Osteoblast (primary cell): ENCODE measurements around the gene SREBF2. TPM values are rescaled to one million over a fixed set of nuclear protein-coding genes. Genes with fewer than 3 reads are reported as not detected.

Experiments used
- DNase-seq: peaks from one replicate; pipeline ENCODE4 v3.0.0; 2011; ENCODE audit warnings: low spot score, mixed read lengths; ENCODE audit not compliant: insufficient read length; ENCODE audit errors: missing footprints
- H2AFZ ChIP-seq: 2 replicates; pipeline ENCODE4 v1.6.0; 2011; ENCODE audit warnings: mild to moderate bottlenecking, low read length
- H3K27ac ChIP-seq: 2 replicates; pipeline ENCODE4 v1.5.1; 2011; ENCODE audit warnings: mild to moderate bottlenecking, low read depth, low read length, moderate library complexity
- H3K27me3 ChIP-seq: 2 replicates; pipeline ENCODE4 v1.6.0; 2012; ENCODE audit warnings: mild to moderate bottlenecking, control low read depth, inconsistent platforms, low read length, moderate library complexity; ENCODE audit not compliant: insufficient read depth
- H3K36me3 ChIP-seq: 2 replicates; pipeline ENCODE4 v1.5.1; 2011; ENCODE audit warnings: mild to moderate bottlenecking, low read length, control low read depth, moderate library complexity; ENCODE audit not compliant: insufficient read depth
- H3K4me1 ChIP-seq: 2 replicates; pipeline ENCODE4 v1.5.1; 2011; ENCODE audit warnings: mild to moderate bottlenecking, low read length, control low read depth, moderate library complexity; ENCODE audit not compliant: insufficient read depth
- H3K4me2 ChIP-seq: 2 replicates; pipeline ENCODE4 v1.6.0; 2011; ENCODE audit warnings: mild to moderate bottlenecking, low read length; ENCODE audit not compliant: insufficient read depth
- H3K4me3 ChIP-seq: fragments of 200-600 bp; sonication (generic); 3 replicates; pipeline ENCODE4 v1.5.1; 2012; ENCODE audit warnings: mild to moderate bottlenecking, low read length, inconsistent platforms; ENCODE audit not compliant: insufficient read depth
- H3K79me2 ChIP-seq: 2 replicates; pipeline ENCODE4 v1.6.0; 2012; ENCODE audit warnings: mild to moderate bottlenecking, low read length, control low read depth, inconsistent platforms; ENCODE audit not compliant: insufficient read depth
- H3K9me3 ChIP-seq: 2 replicates; pipeline ENCODE4 v1.5.1; 2011; ENCODE audit warnings: low read depth, low read length, control low read depth
- H4K20me1 ChIP-seq: 2 replicates; pipeline ENCODE4 v1.6.0; 2012; ENCODE audit warnings: mild to moderate bottlenecking, low read length, control low read depth; ENCODE audit not compliant: insufficient read depth
- total RNA-seq: library from RNA; depleted of rRNA; stranded (reverse); fragments of >200 nt; gene quantifications from 2 replicates; pipeline ENCODE4 v1.2.3, GENCODE V29; 2012
- TF ChIP-seq, protein P1 (sequence below): IDR thresholded peaks from 2 replicates; pipeline ENCODE4 v1.5.1; 2011; ENCODE audit warnings: mild to moderate bottlenecking, low read depth, low read length, moderate library complexity; ENCODE audit errors: extremely low read depth

Gene SREBF2
- total RNA-seq, 1 donor = 80.3 TPM

GRCh38 chr22:41922328-41922727 is 89.4 kb downstream of the SREBF2 start:
- TF ChIP-seq, protein P1, sequence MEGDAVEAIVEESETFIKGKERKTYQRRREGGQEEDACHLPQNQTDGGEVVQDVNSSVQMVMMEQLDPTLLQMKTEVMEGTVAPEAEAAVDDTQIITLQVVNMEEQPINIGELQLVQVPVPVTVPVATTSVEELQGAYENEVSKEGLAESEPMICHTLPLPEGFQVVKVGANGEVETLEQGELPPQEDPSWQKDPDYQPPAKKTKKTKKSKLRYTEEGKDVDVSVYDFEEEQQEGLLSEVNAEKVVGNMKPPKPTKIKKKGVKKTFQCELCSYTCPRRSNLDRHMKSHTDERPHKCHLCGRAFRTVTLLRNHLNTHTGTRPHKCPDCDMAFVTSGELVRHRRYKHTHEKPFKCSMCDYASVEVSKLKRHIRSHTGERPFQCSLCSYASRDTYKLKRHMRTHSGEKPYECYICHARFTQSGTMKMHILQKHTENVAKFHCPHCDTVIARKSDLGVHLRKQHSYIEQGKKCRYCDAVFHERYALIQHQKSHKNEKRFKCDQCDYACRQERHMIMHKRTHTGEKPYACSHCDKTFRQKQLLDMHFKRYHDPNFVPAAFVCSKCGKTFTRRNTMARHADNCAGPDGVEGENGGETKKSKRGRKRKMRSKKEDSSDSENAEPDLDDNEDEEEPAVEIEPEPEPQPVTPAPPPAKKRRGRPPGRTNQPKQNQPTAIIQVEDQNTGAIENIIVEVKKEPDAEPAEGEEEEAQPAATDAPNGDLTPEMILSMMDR = no peak
- no peak overlapping the region for H2AFZ ChIP-seq
- H3K79me2 ChIP-seq = no peaks in the 10 kb centered on the region
- no peaks in the 10 kb centered on the region for H3K36me3 ChIP-seq
- H3K4me2 ChIP-seq = no peak overlapping the region
- no peak overlapping the region for H3K27ac ChIP-seq
- H3K4me3 ChIP-seq = no peak overlapping the region
- peaks cover 10% of the 10 kb centered on the region for H3K4me1 ChIP-seq
- peaks cover 13% of the 10 kb centered on the region for H3K27me3 ChIP-seq
- peak; percentile 58 for DNase-seq
- no peaks in the 10 kb centered on the region for H3K9me3 ChIP-seq
- H4K20me1 ChIP-seq = no peaks in the 10 kb centered on the region

DNA sequence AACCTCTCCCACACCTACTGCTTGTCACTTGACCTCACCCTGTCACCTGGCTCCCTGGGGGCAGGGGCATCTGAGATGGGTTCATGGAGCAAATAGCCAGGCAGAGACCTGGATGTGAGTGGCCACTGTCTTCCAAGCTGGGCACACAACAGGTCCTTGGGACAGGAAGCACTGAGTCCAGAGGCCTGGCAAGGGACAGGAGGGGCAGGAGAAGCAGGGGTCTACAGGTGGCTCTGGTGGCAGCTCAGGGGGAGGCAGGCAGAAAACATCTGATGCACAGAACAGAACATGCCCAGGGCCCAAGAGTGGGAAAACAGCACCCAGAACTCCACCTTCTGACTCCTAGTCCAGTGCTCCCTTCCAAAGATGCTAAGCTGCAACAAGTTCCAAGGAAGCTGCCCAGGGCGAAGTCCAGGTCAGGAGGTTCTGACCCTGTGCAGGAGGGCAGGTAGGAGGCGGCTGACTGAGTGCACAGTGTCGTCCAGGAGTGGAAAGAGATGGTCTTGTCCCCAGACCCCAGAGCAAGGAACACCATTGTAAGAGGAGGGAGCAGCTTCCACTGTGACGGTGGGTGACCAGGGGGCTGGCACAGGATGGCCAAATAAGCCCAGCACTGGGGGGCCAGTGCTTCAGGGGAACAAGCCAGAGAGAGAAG is 90.2 kb downstream of the SREBF2 start:
- Histone ChIP-seq H2AFZ (no peak overlapping the region), H3K27me3 (peaks cover 12% of the 10 kb centered on the region), H3K36me3 (no peaks in the 10 kb centered on the region), H4K20me1 (no peaks in the 10 kb centered on the region), H3K4me3 (no peak overlapping the region), H3K27ac (no peak overlapping the region), H3K79me2 (no peaks in the 10 kb centered on the region), H3K4me1 (peaks cover 8% of the 10 kb centered on the region), H3K9me3 (no peaks in the 10 kb centered on the region), H3K4me2 (no peak overlapping the region)
- TF ChIP-seq, protein P1 = no peak
- DNase-seq = peak; percentile 59

DNA sequence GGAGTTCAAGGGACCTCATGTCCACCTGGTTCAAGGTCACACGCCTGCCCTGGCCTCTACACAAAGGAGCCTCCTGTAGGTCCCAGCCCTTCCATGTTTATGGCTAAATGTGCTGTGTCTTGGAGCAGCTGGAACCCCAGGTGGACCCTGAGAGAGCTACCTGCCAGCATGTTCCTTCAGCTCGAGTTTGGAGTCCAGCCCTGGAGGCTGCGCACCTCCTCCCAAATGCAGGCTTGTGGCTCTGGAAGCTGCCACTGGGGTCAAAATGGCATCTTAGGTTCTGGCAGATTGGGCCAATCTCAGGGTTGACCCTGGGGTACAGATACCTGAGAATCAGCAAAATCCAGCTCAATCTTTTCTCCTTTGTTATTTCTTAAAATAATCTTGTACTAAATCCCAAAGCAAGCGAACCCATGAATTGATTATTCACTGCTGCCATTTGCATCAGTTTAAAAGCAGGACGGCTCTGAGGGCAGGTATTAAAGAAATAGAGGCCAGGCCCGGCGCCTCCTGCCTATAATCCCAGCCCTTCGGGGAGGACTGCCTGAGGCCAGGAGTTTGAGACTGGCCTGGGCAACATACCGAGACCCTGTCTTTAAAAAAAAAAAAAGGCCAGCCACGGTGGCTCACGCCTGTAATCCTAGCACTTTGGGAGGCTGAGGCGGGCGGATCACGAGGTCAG is 90.8 kb downstream of the SREBF2 start:
- Histone ChIP-seq H3K27ac (no peak overlapping the region), H3K4me1 (peaks cover 6% of the 10 kb centered on the region), H3K4me2 (no peak overlapping the region), H3K4me3 (no peak overlapping the region), H2AFZ (no peak overlapping the region), H3K36me3 (no peaks in the 10 kb centered on the region), H4K20me1 (no peaks in the 10 kb centered on the region), H3K79me2 (no peaks in the 10 kb centered on the region), H3K27me3 (peaks cover 9% of the 10 kb centered on the region), H3K9me3 (no peaks in the 10 kb centered on the region)
- TF ChIP-seq, protein P1 = no peak
- DNase-seq = peak; percentile 79

DNA sequence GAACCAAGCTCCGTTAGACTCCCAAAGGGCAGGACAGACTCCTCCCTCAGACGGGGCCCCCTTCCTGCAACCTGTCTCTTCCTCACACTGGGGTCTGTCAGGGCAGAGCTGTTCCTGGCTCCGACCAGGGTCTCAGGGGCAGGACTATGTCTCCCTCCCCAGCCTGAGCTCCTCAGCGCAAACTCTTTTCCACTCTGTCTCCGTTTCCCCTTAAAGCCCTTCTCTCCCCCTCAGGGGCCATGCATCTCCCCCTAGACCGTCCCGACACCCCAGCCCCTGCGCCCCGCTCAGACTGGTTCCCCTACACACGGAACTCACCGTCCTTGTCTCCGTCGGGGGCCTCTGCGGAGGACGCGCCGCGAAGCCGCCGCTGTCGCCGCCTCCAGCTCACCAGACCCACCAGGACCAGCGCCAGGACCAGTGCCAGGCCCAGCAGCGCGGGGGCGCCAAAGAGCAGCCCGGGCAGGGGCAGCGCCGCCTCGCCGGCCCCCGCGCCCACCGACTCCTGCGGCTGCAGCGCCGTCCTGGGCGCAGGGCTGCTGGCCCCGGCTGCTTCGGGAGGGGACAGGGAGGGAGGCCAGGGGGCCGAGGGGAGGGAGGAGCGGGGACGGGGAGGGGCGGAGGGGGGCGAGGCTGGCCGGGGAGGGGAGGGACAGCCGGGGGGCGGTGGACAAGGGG is 93.0 kb downstream of the SREBF2 start:
- Histone ChIP-seq H3K4me1 (no peaks in the 10 kb centered on the region), H3K4me2 (peak overlapping the region; percentile 71)

More for the DNA sequence above, 93.0 kb downstream of the SREBF2 start:
- DNase-seq = peak; percentile 96
- Histone ChIP-seq H3K27me3 (peaks cover 9% of the 10 kb centered on the region), H3K27ac (no peak overlapping the region), H3K4me3 (peak overlapping the region; percentile 46), H3K79me2 (no peaks in the 10 kb centered on the region), H4K20me1 (no peaks in the 10 kb centered on the region), H2AFZ (peak overlapping the region; percentile 41), H3K9me3 (no peaks in the 10 kb centered on the region), H3K36me3 (no peaks in the 10 kb centered on the region)
- TF ChIP-seq, protein P1 = peak; percentile 47
